HG03575 (cell line): Measurements from ENCODE around the gene SMARCC1.

Experiments used
- ATAC-seq: cut with Tn5 transposase; IDR thresholded peaks from one replicate; pipeline ENCODE4 v1.9.1; 2021; ENCODE audit not compliant: unreplicated experiment, insufficient number of reproducible peaks, low FRiP score; ENCODE audit errors: extremely low read depth

The SMARCC1 gene

GRCh38 chr3:47714606-47715005 lies 67.1 kb downstream of the SMARCC1 start:
- ATAC-seq = no peak

- no peak for ATAC-seq
Observed at GRCh38 chr3:47713655-47714054, 68.0 kb downstream of the SMARCC1 start.

DNA sequence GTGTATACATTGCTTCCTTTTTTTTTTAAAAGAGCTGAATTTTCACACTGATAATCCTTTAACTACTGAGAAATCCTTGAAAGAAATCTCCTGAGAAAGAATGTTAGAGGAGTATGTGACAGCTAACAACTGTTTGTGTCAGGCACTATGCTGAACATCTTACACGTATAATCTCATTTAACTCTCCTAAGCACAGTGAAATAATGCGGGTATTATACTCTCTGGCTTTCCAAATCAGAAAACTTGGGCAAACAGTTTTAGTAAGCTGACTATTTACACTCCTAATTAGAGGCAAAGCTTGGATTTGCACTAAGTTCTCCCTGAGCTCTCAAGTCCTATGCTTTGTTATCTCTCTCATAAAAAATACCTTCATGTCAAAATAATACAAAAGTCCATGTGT lies 69.3 kb downstream of the SMARCC1 start:
- no peak for ATAC-seq

DNA sequence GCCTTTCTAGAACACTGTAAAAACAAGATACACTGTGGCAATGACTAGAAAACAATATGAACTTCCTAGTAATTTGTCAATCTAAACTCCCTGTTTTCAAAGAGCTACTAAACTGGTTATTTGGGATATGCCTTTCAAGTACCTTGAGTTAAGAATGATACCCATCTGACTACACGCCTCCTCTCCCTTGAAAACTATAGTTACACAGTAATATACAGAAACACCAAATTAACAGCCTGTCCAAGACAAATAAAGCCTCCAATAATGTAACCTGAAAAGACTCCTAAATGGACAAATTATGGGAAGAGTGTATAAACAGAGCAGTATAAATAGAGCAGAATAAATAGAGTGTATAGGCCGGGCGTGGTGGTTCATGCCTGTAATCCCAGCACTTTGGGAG lies 70.1 kb downstream of the SMARCC1 start:
- no peak for ATAC-seq

DNA sequence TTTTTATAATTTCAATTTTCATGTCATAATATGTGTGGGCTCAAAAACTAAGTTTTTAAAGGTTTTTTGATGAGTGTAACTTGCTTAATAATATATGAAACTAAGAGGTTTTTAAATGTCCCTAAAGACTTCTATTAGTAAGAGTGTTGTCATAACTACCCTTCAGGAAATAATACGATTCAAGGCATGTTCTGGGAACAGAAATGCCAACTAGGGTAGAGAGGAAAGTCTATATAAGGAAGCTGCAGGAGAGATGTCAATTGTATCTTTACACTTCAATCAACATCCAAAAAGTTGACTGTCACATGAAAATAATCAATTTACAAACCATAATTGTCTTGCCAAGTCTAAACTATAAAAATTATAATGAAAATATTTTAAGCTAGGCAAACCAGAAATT lies 76.3 kb downstream of the SMARCC1 start:
- no peak for ATAC-seq

- ATAC-seq = no peak
Observed at GRCh38 chr3:47704237-47704612, 77.5 kb downstream of the SMARCC1 start.

DNA sequence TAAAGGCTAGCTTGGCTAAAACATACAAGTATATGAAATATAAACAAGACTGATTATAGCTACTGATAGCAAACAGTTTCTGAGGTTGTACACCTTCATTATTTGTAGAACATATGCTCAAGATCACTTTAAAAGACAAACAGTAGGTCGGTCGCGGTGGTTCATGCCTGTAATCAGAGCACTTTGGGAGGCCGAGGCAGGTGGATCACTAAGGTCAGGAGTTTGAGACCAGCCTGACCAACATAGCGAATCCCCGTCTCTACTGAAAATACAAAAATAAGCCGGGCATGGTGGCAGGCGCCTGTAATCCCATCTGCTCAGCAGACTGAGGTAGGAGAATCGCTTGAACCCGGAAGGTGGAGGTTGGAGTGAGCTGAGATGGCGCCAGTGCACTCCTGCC lies 80.3 kb downstream of the SMARCC1 start:
- ATAC-seq = no peak

DNA sequence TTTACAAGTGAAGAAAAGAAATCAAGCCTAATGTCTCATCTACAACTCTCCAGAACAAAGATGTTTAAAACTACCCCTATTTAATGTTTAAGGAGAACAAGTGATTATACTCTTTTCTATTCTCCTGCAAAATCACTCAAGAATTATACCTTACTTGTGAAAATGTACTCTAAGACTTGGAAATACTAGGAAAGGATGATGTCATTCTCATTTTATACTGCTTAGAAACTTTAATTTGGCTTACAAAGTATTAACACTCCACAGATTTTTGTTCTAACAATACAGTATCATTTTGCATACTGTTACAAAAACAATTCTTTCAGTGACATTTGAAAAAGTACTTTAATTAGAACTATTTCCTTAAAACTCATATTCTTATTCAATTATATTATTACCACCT lies 89.5 kb downstream of the SMARCC1 start:
- ATAC-seq = no peak

DNA sequence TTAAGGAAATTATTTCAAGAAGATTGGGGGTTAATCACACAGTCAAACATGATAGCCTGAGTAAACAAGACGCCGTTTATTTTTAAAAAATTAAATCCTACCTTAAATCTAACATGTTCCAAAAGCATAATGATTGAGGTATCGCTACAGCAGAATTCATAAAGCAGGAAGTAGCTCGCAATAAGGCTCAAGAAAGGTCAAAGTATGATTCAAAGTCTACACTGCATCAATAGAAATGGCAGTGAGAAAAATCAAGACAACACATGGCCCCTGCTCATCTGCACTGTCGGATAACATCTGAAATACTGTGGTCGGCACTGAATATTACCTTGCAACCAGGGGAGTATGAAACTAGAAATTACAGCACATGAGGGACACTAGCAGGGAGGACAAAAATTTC lies 93.2 kb downstream of the SMARCC1 start:
- no peak for ATAC-seq

- no peak for ATAC-seq
Observed at GRCh38 chr3:47685037-47685436, 96.7 kb downstream of the SMARCC1 start.

GRCh38 chr3:47681016-47681415 lies 100.7 kb downstream of the SMARCC1 start:
- ATAC-seq = no peak

DNA sequence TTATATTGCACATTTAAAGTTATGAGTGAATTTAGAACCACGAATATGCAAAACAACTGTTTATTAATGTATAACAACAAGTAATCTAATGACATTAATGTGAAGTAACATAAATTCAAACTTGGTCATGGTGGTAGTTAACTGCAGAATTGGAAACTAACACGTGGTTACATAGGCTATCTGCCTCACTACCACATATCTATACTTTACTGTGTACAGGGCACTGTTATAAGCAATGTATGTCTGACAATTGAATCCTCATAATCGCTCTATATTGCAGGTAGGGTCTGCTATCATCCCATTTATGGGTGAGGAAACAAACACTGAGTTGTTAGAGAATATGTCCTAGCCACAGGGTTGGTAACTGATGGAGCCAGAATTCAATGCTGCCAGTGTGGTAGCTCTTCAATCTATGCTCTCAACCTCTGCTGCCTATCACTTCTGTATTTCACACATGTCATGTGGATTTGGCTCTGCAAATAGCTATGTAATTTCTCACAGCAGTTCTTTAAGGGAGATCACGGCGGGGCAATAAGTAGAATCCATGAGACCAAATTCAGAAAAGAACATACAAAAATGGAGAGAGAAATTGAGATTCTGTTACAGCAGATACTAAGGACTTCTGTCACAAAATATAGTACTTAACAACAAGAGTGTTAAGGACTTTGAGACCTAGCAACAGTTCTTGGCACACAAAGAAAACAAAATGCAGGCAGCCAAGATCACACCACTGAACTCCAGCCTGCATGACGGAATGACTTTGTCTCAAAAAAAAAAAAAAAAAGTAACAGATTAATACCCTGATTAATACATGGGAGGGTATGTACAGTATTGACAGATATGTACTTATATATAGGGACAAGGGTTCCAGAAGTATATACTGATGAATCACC lies 103.0 kb downstream of the SMARCC1 start:
- ATAC-seq = no peak

DNA sequence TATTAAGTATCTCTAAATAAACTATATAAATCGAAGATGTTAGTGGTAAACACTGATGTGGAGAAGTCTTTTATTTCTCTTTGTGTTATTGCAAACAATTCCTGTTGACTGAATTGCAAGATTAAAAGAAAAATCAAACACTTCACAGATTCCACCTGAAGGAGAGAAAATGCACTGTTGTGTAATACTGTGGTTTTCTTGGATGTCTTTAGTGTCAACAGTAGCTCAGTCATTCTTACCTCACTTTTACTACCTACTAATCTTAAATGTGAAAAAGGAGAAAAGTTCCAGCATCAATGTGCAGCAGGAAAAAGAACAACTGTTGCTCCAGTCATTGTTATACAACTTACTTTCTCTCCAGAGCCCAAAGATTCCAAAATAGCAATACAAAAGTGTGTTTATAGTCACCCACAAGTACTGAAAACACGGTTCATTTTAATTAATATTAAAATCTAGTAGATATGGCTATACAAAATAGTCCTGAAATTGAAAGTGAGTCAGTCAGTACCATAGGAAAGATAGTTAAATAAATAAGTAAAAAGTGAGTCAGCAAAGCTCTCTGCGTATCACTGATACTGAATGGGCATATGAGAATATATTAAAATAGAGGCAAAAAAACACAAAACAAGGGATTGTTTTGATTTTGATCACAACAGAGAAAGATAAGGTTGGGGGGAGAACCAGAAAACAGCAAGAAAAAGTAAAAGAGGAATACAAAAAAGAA lies 112.5 kb downstream of the SMARCC1 start:
- ATAC-seq = no peak

DNA sequence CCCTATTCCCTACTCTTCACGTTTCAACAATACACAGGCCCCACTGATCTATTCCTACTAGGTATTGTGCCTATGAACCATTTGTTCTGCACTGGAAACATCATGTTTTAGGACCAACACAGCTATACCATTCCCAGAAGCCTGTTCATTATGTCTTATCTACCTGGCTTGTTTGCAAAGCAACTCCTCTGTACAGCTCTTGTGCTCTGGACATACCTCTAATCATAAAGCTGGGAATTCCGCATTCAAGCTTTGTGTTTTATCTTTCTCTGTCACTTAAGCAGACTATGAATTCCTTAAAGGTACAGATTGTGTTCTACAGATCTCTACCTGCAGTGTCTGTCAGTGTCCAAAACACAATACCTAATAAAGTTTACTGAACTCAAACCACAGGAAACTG lies 115.6 kb downstream of the SMARCC1 start:
- ATAC-seq = no peak

DNA sequence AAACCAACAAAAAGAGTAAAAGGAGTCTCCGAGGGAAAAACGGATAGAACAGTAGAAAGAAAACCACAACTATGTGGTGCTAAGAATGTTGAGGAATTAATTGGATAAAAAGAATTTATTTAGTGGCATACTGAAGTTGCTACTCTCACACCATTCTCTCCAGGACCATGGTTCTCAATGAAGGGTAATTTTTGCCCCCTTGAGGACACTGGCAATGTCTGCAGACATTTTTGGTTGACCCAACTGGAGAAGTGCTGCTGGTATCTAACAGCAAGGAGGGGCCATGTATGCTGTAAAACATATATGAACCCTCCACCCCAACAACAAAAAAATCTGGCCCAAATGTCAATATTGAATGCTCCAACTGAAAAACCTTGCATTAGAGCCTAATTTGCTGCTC lies 117.2 kb downstream of the SMARCC1 start:
- no peak for ATAC-seq

- ATAC-seq = no peak
Observed at GRCh38 chr3:47663630-47664240, 118.0 kb downstream of the SMARCC1 start.

DNA sequence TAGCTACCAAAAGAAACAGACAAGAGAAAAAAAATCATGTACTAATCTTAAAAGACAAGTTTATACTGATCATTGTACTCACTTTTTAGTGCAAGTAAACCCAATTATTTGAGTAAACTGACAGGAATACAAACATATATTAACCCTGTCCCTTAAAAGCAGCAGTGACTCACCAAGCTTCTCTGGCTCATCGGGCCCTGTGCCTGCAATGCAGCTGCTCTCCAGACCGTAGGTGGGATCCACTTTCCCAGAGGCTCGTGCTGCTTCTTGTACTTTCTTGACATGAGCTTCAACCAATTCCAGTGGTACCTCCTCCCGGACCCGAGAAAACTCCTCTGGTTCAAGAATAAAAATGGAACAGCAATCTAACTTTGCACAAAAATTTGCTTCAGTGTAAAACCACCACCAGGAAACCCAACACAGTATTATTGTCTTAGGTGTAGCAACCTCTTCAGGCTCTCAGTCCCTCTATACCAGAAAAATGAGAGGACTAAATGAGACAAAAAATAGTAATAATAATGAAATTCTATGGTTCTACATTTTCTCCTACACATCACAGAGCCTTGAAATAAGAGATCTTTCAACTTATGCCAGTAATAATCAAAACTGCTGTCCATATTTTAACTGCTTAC lies 120.5 kb downstream of the SMARCC1 start:
- no peak for ATAC-seq

DNA sequence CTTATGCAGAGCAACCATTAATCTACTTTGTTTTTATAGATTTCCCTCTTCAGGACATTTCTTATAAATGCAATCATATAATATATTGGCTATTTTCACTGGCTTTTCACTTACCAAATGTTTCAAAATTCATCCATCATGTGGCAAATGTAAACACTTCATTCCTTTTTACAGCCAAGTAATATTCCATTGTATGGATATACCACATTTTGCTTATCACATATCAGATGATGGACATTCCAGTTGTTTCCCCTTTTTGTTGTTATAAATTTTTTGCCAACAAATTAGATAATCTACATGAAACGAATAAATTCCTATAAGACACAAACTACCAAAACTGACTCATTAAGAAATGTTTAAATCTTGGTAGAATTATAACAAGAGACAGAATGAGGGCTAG lies 123.2 kb downstream of the SMARCC1 start:
- no peak for ATAC-seq

DNA sequence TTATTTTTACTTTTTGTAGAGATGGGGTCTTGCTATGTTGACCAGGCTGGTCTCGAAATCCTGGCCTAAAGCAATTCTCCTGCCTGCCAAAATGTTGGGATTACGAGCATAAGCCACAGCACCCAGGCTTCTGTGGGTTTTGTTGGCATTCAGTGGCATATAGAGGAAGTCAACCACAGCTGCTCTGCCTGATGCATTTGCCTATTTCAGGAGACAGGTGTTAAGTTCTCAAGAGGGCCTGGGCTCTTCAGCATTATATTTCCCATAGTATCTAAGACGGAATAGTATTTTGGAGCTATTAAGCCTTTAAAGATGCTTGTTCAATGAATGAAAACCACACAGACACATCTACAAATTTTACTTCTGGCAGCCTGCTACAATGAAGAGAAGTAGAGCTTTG lies 129.6 kb downstream of the SMARCC1 start:
- no peak for ATAC-seq

DNA sequence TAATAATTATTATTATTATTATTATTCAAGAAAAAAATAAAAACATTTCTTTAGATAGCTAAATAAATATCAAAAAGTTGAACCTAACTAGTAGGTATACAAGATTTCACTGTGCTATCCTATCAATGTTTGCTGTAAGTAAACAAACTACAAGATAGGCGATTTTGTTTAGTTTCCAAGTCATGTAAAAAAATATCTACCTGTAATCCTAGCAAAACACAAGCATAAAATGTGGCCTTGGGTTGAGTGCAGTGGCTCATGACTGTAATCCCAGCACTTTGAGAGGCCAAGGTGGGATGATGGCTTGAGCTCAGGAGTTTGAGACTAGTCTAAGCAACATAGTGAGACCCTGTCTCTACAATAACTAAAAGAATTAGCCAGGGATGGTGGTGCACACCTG lies 131.4 kb downstream of the SMARCC1 start:
- ATAC-seq = no peak
